ES-I3 (cell line): ENCODE data around the gene NHLRC4.

Source experiments
- H3K36me3 ChIP-seq: 2 replicates; pipeline ENCODE4 v1.6.1; 2013; ENCODE audit warnings: mild to moderate bottlenecking, low read length, control low read depth, moderate library complexity; ENCODE audit not compliant: insufficient read depth
- H3K4me1 ChIP-seq: 2 replicates; pipeline ENCODE4 v1.6.1; 2013; ENCODE audit warnings: mild to moderate bottlenecking, control low read depth, low read length; ENCODE audit not compliant: insufficient read depth
- H3K9ac ChIP-seq: 2 replicates; pipeline ENCODE4 v1.6.1; 2013; ENCODE audit warnings: low read depth, mild to moderate bottlenecking, low read length, moderate library complexity
- H3K9me3 ChIP-seq: 2 replicates; pipeline ENCODE4 v1.6.1; 2013; ENCODE audit warnings: mild to moderate bottlenecking, low read length, moderate library complexity; ENCODE audit not compliant: control insufficient read depth, insufficient read depth

NHLRC4 gene, protein sequence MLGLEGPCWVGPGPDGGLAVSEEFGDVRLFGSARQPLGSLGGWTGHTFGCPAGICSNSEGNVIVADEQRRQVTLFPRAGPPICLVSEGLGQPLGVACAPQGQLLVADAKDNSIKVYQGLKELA

DNA sequence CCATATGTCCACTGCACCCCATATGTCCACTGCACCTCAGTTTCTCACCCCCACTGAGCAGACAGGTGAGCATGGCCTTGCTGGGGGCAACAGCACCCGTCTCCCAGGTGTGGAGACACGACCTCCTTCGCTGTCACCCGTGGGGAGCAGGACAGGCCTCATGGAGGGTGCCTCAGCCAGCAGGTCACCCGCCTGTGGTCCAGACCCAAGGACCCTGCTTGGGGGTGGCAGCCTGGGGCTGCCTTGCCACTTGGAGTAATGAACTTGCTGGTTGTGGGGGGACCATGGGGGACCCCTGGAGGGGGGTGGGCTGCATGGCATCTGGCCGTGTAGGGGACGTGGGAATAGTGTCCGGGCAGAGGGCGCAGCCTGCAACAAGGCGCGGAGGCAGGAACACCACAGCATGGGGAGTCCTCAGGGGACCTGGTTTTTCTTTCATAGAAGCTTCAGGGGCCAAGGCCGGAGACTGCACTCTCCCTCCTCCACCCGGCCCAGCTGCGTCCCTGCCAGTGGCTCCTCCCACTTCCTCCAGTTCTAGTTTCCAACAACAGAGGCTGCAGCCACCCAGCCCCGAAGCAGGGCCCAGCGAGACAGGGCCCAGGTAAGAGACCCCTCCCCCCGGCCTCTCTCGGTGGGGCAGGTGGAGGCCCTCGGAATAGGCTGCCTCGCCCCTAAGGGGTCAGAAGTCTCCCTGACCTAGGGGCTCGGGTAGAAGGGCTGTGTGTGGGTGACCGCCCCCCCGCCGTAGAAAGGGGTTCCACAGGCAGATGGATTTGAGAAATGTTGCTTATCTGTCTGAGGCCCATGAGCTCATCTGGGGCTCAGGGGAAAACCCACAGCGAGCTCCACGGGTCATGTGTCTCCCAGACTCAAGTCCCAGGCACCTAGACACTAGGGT lies at the start of gene NHLRC4:
Gene NHLRC4 (plus strand): TSS at position 531 of the 898 bp plus-strand sequence. CDS start 1,043 bp downstream, outside the sequence.
- Histone ChIP-seq H3K9ac (no peak within 1 kb of the TSS), H3K4me1 (peaks cover 10% of the 10 kb centered on the region), H3K9me3 (no peaks in the 10 kb centered on the region), H3K36me3 (no peaks in the 10 kb centered on the region)

DNA sequence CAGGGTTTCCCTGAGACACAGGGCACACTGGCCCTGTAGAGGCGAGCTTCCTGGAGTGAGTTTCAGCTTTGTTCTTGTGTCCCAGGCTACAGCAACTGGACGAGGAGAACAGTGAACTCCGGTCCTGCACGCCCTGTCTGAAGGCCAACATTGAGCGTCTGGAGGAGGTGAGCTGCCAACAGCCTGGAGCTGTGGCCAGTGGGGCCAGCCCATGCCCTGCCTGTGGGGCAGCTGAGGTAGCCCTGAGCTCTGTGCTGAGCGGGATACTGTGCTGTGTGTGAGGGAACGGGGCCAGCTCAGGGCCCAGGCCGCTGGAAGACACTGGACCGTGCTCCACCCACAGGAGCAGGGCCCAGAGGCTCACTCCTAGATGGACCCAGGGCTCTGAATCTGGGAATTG lies 47.9 kb upstream of the NHLRC4 start:
- no peaks in the 10 kb centered on the region for H3K36me3 ChIP-seq
- H3K9me3 ChIP-seq = no peaks in the 10 kb centered on the region
- no peak overlapping the region for H3K9ac ChIP-seq
- H3K4me1 ChIP-seq = no peaks in the 10 kb centered on the region

DNA sequence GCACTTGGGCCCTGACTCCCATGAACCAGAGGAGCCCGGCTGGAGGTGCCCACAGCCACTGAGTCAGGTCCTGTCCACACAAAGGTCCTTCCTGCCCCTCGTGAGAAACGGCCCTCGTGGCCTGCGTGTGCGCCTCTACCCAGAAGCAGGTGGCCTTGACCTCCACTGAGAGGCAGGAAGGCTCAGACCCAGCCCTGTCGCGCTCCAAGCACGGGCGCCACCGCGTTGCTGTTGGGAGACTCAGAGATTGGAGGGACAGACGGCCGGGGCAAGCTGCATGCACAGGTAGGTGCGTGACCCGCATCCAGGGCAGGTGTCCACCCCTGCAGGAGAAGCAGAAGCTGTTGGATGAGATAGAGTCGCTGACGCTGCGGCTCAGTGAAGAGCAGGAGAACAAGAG lies 47.4 kb upstream of the NHLRC4 start:
- Histone ChIP-seq H3K36me3 (no peaks in the 10 kb centered on the region), H3K4me1 (no peaks in the 10 kb centered on the region), H3K9me3 (no peaks in the 10 kb centered on the region), H3K9ac (no peak overlapping the region)

DNA sequence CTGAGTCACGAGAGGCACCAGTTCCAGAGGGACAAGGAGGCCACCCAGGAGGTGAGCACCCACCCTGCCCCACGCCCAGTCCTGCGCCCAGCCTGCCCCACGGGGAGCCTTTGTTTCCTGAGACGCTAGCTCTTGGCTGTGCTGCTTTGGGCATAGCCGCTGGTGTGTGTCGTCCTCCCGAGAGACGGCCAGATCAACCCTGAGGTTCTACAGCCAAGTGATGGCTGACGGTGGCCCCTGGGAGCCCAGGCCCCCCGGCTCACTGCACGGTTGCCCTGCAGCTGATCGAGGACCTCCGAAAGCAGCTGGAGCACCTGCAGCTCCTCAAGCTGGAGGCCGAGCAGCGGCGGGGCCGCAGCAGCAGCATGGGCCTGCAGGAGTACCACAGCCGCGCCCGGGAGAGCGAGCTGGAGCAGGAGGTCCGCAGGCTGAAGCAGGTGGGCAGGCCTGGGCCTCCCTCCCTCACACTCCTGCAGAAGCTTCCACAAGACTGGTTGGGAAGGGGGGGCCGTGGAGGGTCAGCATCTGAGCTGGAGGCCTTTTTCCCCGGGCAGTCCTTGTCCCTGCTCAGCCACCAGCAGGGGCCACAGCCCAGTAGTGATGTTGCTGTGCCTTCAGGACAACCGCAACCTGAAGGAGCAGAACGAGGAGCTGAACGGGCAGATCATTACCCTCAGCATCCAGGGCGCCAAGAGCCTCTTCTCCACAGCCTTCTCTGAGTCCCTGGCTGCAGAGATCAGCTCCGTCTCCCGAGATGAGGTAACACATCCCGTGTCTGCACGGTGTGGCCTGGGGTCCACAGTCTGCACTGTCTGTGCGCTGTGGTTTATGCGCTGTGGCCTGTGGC lies 46.7 kb upstream of the NHLRC4 start:
- Histone ChIP-seq H3K36me3 (no peaks in the 10 kb centered on the region), H3K9me3 (no peaks in the 10 kb centered on the region), H3K9ac (no peak overlapping the region), H3K4me1 (peaks cover 2% of the 10 kb centered on the region; the same call in 1 of the 2 replicates)

DNA sequence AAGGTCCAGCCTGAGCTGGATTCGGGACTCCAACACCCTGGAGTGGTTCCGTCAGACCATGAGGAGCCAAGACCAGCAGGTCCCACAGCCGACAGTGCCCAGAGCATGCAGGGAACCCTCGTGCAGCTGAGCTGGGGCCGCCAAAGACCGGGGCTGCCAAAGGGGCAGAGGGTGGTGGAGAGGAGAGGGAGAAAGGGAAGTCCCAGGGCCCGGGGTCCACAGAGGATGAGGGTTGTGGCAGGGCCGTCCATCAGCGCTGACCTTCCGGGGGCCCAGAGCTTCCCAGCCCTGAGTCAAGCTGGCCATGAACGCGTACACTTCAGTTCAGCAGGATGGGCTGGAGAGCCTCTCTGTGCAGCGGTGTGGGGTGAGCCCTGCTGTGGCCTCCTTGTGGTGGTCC lies 46.0 kb upstream of the NHLRC4 start:
- peaks cover 10% of the 10 kb centered on the region; the same call in 1 of the 2 replicates for H3K4me1 ChIP-seq
- H3K36me3 ChIP-seq = no peaks in the 10 kb centered on the region
- H3K9me3 ChIP-seq = no peaks in the 10 kb centered on the region

DNA sequence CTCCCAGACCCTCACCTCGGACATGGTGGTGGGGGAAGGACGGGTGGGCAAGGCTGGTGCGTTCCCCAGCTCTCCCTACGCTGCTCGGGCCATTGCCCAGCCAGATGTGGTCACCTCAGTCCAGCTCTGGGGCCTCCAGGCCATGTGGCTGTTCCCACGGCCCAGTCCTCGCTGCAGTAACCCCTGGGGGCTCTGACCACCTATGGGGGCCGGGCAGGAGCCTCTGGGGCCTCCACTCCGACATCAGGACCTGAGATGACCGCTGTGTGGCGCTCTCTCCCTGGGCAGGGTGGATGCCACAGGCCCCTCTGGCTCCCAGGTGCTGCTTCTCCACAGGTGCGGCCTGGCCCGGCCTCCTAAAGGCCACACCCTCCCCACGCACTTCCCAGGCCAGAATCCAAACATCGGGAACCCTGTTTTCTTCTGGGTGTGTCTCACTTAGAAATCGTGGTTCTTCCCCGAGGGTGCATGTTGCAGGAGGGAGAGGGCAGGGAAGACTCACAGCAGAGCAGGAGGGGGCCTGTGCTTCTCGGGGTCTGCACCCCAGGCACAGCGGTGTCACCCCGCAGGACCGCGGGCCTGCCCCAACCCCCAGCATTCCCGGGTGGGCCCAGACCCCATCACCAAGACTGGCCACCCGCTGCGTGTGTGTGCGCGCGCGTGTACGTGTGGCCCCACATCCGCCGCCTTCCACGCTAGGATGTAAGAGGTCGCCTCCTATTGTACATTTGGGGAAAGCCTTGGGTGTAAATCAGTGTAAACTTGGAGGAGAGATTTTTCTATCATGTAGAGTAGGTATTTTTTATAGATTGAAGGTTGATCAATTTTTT lies 45.2 kb upstream of the NHLRC4 start:
- H3K9ac ChIP-seq = no peak overlapping the region
- H3K36me3 ChIP-seq = no peaks in the 10 kb centered on the region
- peaks cover 13% of the 10 kb centered on the region; the same call in 1 of the 2 replicates for H3K4me1 ChIP-seq
- H3K9me3 ChIP-seq = no peaks in the 10 kb centered on the region

More for the DNA sequence above, 46.0 kb upstream of the NHLRC4 start:
- no peak overlapping the region for H3K9ac ChIP-seq

DNA sequence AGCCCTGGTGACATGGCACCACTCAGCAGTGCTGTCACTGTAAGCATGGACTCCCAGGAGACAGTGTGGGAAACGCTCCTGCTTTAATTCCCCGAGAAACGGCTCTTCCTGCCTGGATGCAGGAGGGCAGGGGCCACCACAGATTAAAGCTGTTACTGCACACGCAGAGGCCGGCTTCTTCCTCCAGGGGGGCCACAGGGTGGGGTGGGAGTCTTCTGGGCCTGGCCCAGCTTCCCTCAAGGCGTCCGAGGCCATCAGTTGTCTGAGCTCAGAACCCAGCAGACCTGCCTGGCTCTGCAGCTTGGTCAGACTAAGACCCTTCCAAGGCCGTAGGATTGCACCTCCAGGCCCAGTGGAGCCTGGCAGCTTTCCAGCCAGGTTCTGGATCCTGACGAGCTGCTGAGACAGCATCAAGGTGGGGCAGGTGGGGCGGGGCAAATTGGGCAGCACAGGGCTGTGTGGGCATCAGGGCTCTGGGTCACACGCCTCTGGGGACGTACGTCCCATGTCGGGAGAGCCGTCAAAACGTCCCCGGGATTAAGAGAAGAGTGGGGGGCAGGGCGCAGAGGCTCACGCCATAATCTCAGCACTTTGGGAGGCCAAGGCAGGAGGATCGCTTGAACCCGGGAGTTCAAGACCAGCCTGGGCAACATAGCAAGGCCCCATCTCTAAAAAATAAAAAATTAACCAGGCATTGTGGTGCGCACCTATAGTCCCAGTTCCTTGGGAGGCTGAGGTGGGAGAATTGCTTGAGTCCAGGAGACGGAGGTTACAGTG lies 44.3 kb upstream of the NHLRC4 start:
- Histone ChIP-seq H3K36me3 (no peaks in the 10 kb centered on the region), H3K4me1 (peaks cover 13% of the 10 kb centered on the region; the same call in 1 of the 2 replicates), H3K9ac (no peak overlapping the region), H3K9me3 (no peaks in the 10 kb centered on the region)

DNA sequence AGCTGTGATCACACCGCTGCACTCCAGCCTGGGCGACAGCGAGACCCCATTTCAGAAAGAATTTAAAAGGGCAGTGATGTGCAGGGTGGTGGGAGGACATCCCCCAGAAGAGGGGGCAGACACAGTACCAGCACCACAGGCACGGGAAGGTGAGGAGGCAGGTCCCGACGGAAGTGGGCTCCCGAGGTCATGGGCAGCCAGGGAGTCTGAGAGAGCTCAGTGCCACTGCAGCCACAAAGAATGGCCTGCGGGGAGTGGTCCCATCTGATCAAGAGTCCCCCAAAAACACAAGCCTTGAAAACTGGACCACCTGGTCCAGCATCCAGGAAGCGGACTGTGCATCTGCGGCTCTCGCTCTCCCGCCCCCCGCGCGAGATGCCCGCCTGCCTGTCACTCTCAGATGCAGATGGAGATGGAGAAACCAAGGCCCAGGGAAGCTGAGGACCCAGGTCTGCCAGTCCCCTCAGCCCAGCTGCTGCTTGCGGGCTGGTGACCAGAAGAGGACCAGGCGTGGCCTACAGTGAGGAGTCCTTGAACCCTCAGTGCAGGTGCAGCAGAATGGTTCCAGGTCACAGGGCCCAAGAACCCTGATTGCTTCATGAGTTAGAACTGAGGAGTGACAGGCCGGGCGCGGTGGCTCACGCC lies 43.6 kb upstream of the NHLRC4 start:
- no peaks in the 10 kb centered on the region for H3K36me3 ChIP-seq
- H3K9ac ChIP-seq = no peak overlapping the region
- H3K9me3 ChIP-seq = no peaks in the 10 kb centered on the region
- peaks cover 13% of the 10 kb centered on the region; the same call in 1 of the 2 replicates for H3K4me1 ChIP-seq

DNA sequence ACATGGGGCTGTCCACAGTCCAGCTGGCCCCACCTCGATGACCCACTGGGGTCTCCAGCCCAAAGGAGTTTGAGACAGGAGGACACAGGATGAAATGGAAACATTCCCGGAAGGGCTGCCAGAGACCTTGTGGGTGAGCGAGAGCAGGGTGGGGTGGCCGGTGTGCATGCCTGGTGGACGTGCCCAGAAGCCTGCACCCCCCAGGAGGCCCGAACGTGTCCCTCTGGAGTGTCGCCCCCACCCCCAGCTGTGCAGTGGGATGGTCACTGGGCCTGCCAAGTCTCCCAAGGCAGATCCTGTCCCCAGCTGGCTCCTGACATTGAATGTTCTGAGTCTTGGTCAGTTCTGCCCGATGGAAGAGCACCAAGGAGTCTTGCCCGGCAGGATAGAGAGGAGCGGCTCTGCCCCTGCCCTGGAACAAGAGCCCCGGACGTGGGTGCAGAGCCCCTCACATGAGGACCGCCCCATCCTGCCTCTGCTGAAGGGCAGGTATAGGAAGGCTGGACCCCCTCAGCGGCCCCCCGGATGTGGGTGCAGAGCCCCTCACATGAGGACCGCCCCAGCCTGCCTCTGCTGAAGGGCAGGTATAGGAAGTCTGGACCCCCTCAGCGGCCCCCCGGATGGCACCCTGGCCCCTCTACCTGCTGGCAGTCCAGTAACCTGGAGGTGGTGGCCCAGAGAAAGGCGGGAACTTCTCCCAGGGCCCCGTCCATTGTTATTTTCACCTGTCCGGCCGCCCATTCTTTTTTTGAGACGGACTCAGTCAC lies 42.3 kb upstream of the NHLRC4 start:
- no peaks in the 10 kb centered on the region for H3K36me3 ChIP-seq
- H3K4me1 ChIP-seq = peaks cover 17% of the 10 kb centered on the region; the same call in 1 of the 2 replicates
- H3K9me3 ChIP-seq = no peaks in the 10 kb centered on the region
- H3K9ac ChIP-seq = no peak overlapping the region

DNA sequence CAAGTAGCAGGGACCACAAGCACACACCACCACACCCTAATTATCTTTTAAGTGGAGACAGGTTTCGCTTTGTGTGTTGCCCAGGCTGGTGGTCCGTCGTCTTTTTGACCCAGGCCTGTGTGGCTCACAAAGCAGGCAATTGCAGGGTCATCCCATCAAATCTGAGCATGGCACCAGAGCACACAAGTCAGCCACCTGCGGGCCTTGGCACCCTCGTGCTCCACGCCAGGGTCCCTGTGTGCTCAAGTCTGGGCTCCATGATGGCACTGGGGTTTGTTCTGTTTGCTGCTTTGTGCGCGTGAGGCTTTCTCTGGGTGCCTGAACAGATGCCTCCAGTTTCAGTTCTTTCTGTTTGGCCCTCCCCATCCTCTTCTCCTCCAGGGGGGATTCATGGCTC lies 41.7 kb upstream of the NHLRC4 start:
- Histone ChIP-seq H3K36me3 (no peaks in the 10 kb centered on the region), H3K9ac (no peak overlapping the region; the same call in 1 of the 2 replicates), H3K9me3 (no peaks in the 10 kb centered on the region), H3K4me1 (peaks cover 17% of the 10 kb centered on the region; the same call in 1 of the 2 replicates)

DNA sequence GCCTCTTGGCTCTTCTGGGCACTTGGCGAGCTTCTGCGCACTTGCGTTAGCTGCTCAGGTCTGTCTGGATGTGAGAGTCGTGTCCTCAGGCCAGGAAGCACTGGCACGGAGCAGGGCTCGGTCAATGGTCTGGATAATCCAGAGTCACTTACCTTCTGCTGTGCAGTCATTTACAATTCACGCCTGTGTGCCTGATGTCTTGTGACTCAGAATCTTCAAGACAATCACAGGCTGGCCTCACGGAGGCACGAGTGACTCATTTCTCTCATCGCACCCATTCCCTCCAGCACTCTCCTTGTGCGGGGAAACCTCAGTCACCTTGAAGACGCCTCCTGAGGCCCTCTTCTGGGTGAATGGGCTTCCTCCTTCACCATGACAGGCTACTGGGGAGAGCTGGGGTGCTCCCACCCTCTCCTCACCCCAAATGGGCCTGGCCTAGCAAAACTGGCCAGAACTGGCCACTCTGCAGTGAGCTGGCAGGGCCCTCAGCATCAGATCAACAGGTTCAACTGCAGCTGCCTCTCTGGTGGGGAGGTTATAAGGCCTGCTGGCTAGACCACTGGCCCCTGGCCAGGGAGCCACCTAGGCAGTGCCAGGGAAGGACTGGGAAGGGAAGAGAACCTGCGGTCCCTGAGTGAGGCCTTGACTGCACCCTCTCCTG lies 41.2 kb upstream of the NHLRC4 start:
- H3K9me3 ChIP-seq = no peaks in the 10 kb centered on the region
- peak overlapping the region; percentile 67; the same call in 1 of the 2 replicates for H3K9ac ChIP-seq
- H3K4me1 ChIP-seq = peaks cover 17% of the 10 kb centered on the region; the same call in 1 of the 2 replicates
- H3K36me3 ChIP-seq = no peaks in the 10 kb centered on the region
